ENCODE results near the gene SMIM36.

Gene SMIM36

GRCh38 chr17:55482591-55483389, 28.5 kb downstream of the SMIM36 start:
- Histone ChIP-seq H3K9ac (ENCODE audit: low read length) (no peak overlapping the region), H2AFZ (ENCODE audit: low read length) (no peak overlapping the region), H3K4me1 (ENCODE audit: insufficient read depth, low read length, severe bottlenecking) (no peaks in the 10 kb centered on the region), H3K9me2 (ENCODE audit: low read depth, low read length) (no peaks in the 10 kb centered on the region), H3K27ac (ENCODE audit: low read depth, low read length, poor library complexity, severe bottlenecking) (no peak overlapping the region), H3K79me2 (ENCODE audit: insufficient read depth, low read length) (no peaks in the 10 kb centered on the region), H3K4me2 (ENCODE audit: low read length) (no peak overlapping the region), H3F3A (ENCODE audit: insufficient read depth, low read length) (no peaks in the 10 kb centered on the region), H3K27me3 (ENCODE audit: insufficient read depth, low read length) (0 out of 2 replicates have a peak, but pooled peaks cover 5% of the 10 kb centered on the region), H3K36me3 (ENCODE audit: insufficient read depth, low read length) (no peaks in the 10 kb centered on the region), H3K4me3 (ENCODE audit: low read depth, low read length, poor library complexity, severe bottlenecking) (no peak overlapping the region), H4K20me1 (ENCODE audit: insufficient read depth, low read length) (no peaks in the 10 kb centered on the region), H3K9me3 (ENCODE audit: low read length) (no peaks in the 10 kb centered on the region)
- TF ChIP-seq CTCF (IDR thresholded peaks at IDR 0.05; ENCODE audit: low read length) = no peak

- TF ChIP-seq EZH2 (IDR thresholded peaks at IDR 0.05; ENCODE audit: borderline replicate concordance, low read length) = no peak
- TF ChIP-seq CTCF (IDR thresholded peaks at IDR 0.05; ENCODE audit: low read length) = no peak
- H3K27me3 ChIP-seq (ENCODE audit: insufficient read depth, low read length) = 0 out of 2 replicates have a peak, but pooled peaks cover 5% of the 10 kb centered on the region
- no peak overlapping the region for H3K9ac ChIP-seq (ENCODE audit: low read length)
Observed at GRCh38 chr17:55480631-55481315, 30.5 kb downstream of the SMIM36 start.

GRCh38 chr17:55479903-55480302, 31.3 kb downstream of the SMIM36 start:
- 0 out of 2 replicates have a peak, but pooled peaks cover 5% of the 10 kb centered on the region for H3K27me3 ChIP-seq (ENCODE audit: insufficient read depth, low read length)
- no peak overlapping the region for H3K9ac ChIP-seq (ENCODE audit: low read length)
- H4K20me1 ChIP-seq (ENCODE audit: insufficient read depth, low read length) = no peaks in the 10 kb centered on the region
- no peaks in the 10 kb centered on the region for H3K9me3 ChIP-seq (ENCODE audit: low read length)
- H3K36me3 ChIP-seq (ENCODE audit: insufficient read depth, low read length) = no peaks in the 10 kb centered on the region
- no peaks in the 10 kb centered on the region for H3K4me1 ChIP-seq (ENCODE audit: insufficient read depth, low read length, severe bottlenecking)
- TF ChIP-seq EZH2 (IDR thresholded peaks at IDR 0.05; ENCODE audit: borderline replicate concordance, low read length) = no peak
- TF ChIP-seq CTCF (IDR thresholded peaks at IDR 0.05; ENCODE audit: low read length) = no peak
- H3K9me2 ChIP-seq (ENCODE audit: low read depth, low read length) = no peaks in the 10 kb centered on the region
- H3F3A ChIP-seq (ENCODE audit: insufficient read depth, low read length) = no peaks in the 10 kb centered on the region
- H3K79me2 ChIP-seq (ENCODE audit: insufficient read depth, low read length) = no peaks in the 10 kb centered on the region
- H3K27ac ChIP-seq (ENCODE audit: low read depth, low read length, poor library complexity, severe bottlenecking) = no peak overlapping the region
- H3K4me3 ChIP-seq (ENCODE audit: low read depth, low read length, poor library complexity, severe bottlenecking) = no peak overlapping the region
- no peak overlapping the region for H3K4me2 ChIP-seq (ENCODE audit: low read length)
- H2AFZ ChIP-seq (ENCODE audit: low read length) = no peak overlapping the region

More at GRCh38 chr17:55480631-55481315, 30.5 kb downstream of the SMIM36 start:
- Histone ChIP-seq H2AFZ (ENCODE audit: low read length) (no peak overlapping the region), H3K9me3 (ENCODE audit: low read length) (no peaks in the 10 kb centered on the region), H3K4me3 (ENCODE audit: low read depth, low read length, poor library complexity, severe bottlenecking) (no peak overlapping the region), H3K36me3 (ENCODE audit: insufficient read depth, low read length) (no peaks in the 10 kb centered on the region), H3K27ac (ENCODE audit: low read depth, low read length, poor library complexity, severe bottlenecking) (no peak overlapping the region), H3K4me1 (ENCODE audit: insufficient read depth, low read length, severe bottlenecking) (no peaks in the 10 kb centered on the region), H3K79me2 (ENCODE audit: insufficient read depth, low read length) (no peaks in the 10 kb centered on the region), H3K4me2 (ENCODE audit: low read length) (no peak overlapping the region), H4K20me1 (ENCODE audit: insufficient read depth, low read length) (no peaks in the 10 kb centered on the region), H3K9me2 (ENCODE audit: low read depth, low read length) (no peaks in the 10 kb centered on the region), H3F3A (ENCODE audit: insufficient read depth, low read length) (no peaks in the 10 kb centered on the region)
